Duodenal mucosa (tissue), 2 donors: ENCODE measurements around the gene TMPRSS12.
A peak's percentile ranks its signal among the peaks of the same experiment; 100 is the strongest.
"Not testable (repeated sequence)": the region's sequence is repeated elsewhere in the genome, so short reads cannot be mapped to it uniquely, and the experiment has no call there.

Experiments used
- H3K27ac ChIP-seq: one replicate; pipeline ENCODE4 v1.7.0; 2013; ENCODE audit warnings: low read depth, low read length
- H3K27me3 ChIP-seq, 2 donors: one replicate each; pipeline ENCODE4 v1.7.0; 2013; ENCODE audit warnings: low read length in 2 of 2, control low read depth in 1 of 2; ENCODE audit not compliant: insufficient read depth in 2 of 2, control insufficient read depth in 1 of 2
- H3K36me3 ChIP-seq, 2 donors: one replicate each; pipeline ENCODE4 v1.7.0; 2013; ENCODE audit warnings: low read length in 2 of 2, control low read depth in 1 of 2; ENCODE audit not compliant: insufficient read depth in 2 of 2, control insufficient read depth in 1 of 2
- H3K4me1 ChIP-seq, 2 donors: one replicate each; pipeline ENCODE4 v1.7.0; 2013; ENCODE audit warnings: low read length in 2 of 2, control low read depth in 1 of 2; ENCODE audit not compliant: insufficient read depth in 2 of 2, control insufficient read depth in 1 of 2
- H3K4me3 ChIP-seq, 2 donors: one replicate each; pipeline ENCODE4 v1.7.0; 2013; ENCODE audit warnings: low read length in 2 of 2, low read depth in 1 of 2
- H3K9ac ChIP-seq, 2 donors: one replicate each; pipeline ENCODE4 v1.7.0; 2013; ENCODE audit warnings: low read length in 2 of 2, low read depth in 1 of 2
- H3K9me3 ChIP-seq, 2 donors: one replicate each; pipeline ENCODE4 v1.7.0; 2013; ENCODE audit warnings: low read length in 2 of 2, control low read depth in 1 of 2; ENCODE audit not compliant: control insufficient read depth in 1 of 2

The TMPRSS12 gene, protein sequence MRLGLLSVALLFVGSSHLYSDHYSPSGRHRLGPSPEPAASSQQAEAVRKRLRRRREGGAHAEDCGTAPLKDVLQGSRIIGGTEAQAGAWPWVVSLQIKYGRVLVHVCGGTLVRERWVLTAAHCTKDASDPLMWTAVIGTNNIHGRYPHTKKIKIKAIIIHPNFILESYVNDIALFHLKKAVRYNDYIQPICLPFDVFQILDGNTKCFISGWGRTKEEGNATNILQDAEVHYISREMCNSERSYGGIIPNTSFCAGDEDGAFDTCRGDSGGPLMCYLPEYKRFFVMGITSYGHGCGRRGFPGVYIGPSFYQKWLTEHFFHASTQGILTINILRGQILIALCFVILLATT

DNA sequence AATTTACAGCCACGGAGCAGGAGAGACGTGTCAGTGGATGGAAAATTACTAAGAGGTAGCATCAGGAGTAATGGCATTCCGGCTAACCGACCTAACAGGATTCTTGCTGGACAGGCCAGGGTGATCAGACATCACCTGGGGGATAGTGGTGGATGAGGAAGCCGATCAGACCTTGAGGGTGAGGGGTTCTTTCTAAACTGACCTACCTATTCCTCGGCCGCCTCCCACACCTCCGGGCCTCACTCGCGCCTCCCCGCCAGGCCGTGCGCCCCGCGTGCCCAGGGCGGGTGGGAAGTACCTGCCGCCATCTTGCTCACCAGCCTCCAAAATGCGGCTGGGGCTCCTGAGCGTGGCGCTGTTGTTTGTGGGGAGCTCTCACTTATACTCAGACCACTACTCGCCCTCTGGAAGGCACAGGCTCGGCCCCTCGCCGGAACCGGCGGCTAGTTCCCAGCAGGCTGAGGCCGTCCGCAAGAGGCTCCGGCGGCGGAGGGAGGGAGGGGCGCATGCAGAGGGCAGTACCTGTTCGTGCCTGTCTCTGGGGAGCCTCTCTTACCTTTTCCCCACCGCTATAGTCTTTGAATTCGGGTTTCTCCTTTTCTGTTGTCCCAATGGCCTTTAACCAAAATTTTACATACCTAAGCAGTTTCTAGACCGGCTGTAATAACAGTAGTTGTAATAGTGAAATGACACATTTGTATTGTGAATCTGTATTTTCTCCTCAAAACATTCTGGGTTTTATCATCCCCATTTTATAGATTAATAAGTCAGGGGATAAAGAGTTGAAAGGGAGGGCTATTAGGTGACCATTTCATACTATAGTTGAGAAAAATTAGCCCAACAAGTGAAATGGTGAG is at the start of gene TMPRSS12:
Gene TMPRSS12, plus strand, starts transcription at position 290 of the 857 bp plus-strand sequence. Its CDS starts 39 bp downstream, at position 329.
- no peak within 1 kb of the TSS for H3K27ac ChIP-seq
- H3K9me3 ChIP-seq = no peaks in the 10 kb centered on the region
- no peak within 1 kb of the TSS for H3K9ac ChIP-seq
- H3K4me3 ChIP-seq = no peak within 1 kb of the TSS
- peaks cover 0 to 2% of the 10 kb centered on the region in 2 donors for H3K27me3 ChIP-seq
- peaks cover 0 to 5% of the 10 kb centered on the region in 2 donors for H3K4me1 ChIP-seq
- H3K36me3 ChIP-seq = no peaks in the 10 kb centered on the region

DNA sequence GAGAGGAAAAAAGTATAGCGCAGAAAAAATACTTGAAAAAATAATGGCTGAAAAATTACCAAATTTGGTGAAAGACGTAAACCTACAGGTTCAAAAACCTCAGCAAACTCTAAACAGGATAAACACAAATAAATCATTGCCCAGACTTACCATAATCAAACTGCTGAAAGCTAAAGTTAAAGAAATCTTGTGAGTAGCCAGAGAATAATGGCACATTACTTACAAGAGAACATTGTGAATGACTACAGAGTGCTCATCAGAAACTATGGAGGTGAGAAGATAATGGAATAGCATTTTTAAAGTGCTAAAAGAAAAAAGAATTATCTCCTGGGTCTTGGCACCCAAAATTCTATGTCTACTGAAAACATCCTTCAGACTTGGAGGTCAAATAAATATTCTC is 42.8 kb upstream of the TMPRSS12 start:
- no peak overlapping the region for H3K4me3 ChIP-seq
- no peak overlapping the region for H3K9ac ChIP-seq
- H3K27me3 ChIP-seq = no peaks in the 10 kb centered on the region
- H3K27ac ChIP-seq = no peak overlapping the region
- H3K9me3 ChIP-seq = peaks cover 2 to 16% of the 10 kb centered on the region in 2 donors
- no peaks in the 10 kb centered on the region for H3K4me1 ChIP-seq
- peaks cover 25 to 46% of the 10 kb centered on the region in 2 donors for H3K36me3 ChIP-seq

DNA sequence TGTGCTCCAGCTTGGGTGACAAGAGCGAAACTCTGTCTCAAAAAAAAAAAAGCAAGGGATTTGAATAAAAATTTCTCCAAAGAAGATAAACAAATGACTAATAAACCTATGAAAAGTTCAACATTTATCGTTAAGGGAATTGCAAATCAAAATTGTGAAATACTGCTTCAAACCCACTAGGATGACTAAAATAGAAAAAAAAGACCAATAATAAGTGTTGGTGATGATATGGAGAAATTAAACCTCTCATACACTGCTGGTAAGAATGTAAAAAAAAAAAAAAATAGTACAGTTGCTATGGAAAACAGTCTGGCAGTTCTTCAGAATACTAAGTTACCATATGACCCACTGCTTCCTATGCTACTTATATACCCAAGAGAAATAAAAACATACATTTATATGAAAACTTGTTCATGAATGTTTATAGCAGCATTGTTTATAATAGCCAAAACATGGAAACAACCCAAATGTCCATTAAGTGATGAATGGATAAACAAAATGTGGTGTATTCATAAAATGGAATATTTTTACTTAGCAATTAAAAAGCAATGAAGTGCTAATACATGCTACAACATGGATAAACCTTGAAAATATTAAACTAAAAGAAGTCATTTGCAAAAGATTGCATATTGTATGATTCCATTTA is 39.4 kb upstream of the TMPRSS12 start:
- Histone ChIP-seq H3K9me3 (peaks cover 2 to 16% of the 10 kb centered on the region in 2 donors), H3K36me3 (peaks cover 21 to 24% of the 10 kb centered on the region in 2 donors), H3K9ac (no peak overlapping the region), H3K4me3 (no peak overlapping the region), H3K27me3 (no peaks in the 10 kb centered on the region), H3K27ac (no peak overlapping the region), H3K4me1 (no peaks in the 10 kb centered on the region)

DNA sequence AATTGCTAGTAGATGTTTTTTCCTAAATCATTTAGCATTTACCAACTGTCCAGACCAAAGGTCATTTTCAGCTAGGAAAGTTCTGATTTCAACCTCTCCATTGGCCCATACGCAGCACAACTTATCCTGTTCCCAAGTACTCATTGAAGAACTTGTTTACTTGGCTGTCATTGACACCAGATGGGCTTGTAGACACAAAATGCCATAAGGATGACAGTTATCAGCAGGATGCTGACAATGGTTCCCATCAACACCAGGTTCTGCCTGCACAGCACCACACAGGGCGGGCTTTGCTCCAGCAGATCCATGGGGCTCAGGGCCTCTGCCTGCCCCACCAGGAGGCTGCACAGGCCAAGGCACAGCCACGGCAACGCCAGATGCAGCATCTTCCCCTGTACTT is 36.5 kb upstream of the TMPRSS12 start:
- Histone ChIP-seq H3K27me3 (no peaks in the 10 kb centered on the region), H3K4me3 (no peak overlapping the region), H3K9ac (no peak overlapping the region), H3K27ac (no peak overlapping the region), H3K9me3 (no peaks in the 10 kb centered on the region), H3K36me3 (peaks cover 7 to 19% of the 10 kb centered on the region in 2 donors), H3K4me1 (no peaks in the 10 kb centered on the region)

DNA sequence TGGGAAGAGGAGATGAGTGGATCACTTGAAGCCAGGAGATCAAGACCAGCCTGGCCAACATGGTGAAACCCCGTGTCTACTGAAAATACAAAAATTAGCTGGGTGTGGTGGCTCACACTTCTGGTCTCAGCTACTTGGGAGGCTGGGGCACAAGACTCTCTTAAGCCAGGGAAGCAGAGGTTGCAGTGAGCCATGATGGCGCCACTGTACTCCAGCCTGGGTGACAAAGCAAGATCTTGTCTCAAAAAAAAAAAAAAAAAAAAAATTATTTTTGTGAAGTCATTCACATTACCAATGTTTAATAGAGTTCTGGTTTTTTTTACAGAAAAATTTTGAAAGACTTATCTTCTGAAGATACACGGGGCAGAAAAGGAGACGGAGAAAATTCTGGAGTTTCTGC is 33.6 kb upstream of the TMPRSS12 start:
- H3K27me3 ChIP-seq, H3K27ac ChIP-seq, H3K4me3 ChIP-seq, H3K9ac ChIP-seq, H3K4me1 ChIP-seq, H3K9me3 ChIP-seq: not testable (repeated sequence)
- H3K36me3 ChIP-seq = peaks cover 12 to 30% of the 10 kb centered on the region in 2 donors

DNA sequence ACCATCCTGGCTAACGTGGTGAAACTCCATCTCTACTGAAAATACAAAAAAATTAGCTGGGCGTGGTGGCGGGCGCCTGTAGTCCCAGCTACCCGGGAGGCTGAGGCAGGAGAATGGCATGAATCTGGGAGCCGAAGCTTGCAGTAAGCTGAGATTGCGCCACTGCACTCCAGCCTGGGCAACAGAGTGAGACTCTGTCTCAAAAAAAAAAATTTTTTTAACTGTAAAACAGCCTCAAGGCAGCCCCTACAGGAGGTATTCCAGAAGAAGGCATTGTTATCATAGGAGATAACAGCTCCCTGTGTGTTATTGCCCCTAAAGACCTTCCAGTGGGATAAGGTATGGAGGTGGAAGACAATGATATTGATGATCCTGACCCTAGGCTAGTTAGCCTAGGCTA is 27.8 kb upstream of the TMPRSS12 start:
- not testable (repeated sequence) for H3K4me1 ChIP-seq, H3K9me3 ChIP-seq, H3K27me3 ChIP-seq, H3K27ac ChIP-seq, H3K9ac ChIP-seq, H3K4me3 ChIP-seq
- H3K36me3 ChIP-seq = peaks cover 19 to 60% of the 10 kb centered on the region in 2 donors

DNA sequence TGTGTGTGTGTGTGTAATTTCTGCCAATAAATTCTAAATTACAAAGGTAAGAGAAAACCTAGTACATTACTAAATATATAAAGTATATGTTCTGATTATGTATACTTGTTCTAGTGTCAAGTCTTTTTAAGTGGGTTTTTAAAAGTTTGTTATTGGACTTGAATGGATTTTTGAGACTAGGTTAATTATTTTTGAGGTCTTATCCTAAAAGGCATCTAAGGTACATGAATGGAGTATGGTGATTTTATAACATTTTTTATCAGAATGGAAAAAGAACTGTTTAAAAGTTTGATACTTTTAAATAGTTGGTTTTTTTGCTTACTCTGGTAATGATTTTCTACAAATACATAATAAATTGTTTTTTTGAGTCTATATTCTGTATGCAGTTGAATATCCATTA is 22.5 kb upstream of the TMPRSS12 start:
- Histone ChIP-seq H3K9ac (no peak overlapping the region), H3K4me1 (no peaks in the 10 kb centered on the region), H3K27me3 (no peaks in the 10 kb centered on the region), H3K9me3 (no peaks in the 10 kb centered on the region), H3K36me3 (peaks cover 5 to 32% of the 10 kb centered on the region in 2 donors), H3K4me3 (no peak overlapping the region), H3K27ac (no peak overlapping the region)

DNA sequence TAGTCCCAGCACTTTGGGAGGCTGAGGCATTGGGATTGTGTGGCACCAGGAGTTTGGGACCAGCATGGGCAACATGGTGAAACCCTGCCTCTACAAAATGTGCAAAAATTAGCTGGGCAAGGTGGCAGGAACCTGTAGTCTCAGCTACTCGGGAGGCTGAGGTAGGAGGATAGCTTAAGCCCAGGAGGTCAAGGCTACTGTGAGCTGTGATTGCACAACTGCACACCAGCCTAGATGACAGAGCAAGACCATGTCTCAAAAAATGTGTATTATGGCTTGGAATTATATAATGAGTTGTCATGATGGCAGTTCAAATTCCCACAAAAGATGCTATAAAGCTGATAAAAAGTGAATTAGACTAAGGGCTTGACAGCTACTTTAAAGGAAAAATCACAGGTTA is 20.6 kb upstream of the TMPRSS12 start:
- Histone ChIP-seq H3K4me3 (no peak overlapping the region), H3K9me3 (no peaks in the 10 kb centered on the region), H3K36me3 (peaks cover 0 to 16% of the 10 kb centered on the region in 2 donors), H3K4me1 (no peaks in the 10 kb centered on the region), H3K27ac (no peak overlapping the region), H3K9ac (no peak overlapping the region), H3K27me3 (no peaks in the 10 kb centered on the region)

DNA sequence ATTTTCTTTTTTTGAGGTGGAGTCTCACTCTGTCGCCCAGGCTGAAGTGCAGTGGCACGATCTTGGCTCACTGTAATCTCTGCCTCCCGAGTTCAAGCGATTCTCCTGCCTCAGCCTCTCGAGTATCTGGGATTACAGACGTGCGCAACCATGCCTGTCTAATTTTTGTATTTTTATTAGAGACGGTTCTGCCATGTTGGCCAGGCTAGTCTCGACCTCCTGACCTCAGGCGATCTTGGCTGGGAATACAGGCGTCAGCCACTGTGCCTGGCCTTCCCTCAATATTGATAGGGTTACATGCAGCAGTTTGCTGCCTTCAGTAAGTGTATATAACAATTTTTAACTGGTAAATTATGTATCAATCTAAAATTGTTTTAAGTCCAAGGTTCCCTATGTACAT is 19.0 kb upstream of the TMPRSS12 start:
- not testable (repeated sequence) for H3K36me3 ChIP-seq, H3K9me3 ChIP-seq, H3K27me3 ChIP-seq, H3K9ac ChIP-seq, H3K4me3 ChIP-seq, H3K27ac ChIP-seq, H3K4me1 ChIP-seq

DNA sequence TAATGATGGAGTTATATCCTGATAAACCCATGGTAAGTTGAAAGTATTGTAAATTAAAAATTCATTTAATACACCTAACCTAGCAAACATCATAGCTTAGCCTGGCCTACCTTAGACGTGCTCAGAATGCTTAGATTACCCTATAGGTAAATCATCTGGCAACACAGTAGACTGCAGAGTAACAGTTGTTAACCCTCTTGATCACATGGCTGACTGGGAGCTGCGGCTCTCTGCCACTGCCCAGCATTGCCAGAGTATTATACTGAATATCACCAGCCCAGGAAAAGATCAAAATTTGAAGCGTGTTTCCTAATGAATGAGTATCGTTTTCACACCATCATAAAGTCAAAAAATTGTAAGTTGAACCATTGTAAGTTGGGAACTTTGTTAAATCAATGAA is 17.8 kb upstream of the TMPRSS12 start:
- H3K27me3 ChIP-seq = no peaks in the 10 kb centered on the region
- H3K9ac ChIP-seq = peak overlapping the region in 1 of 2 donors; percentile 27
- peaks cover 0 to 1% of the 10 kb centered on the region in 2 donors for H3K36me3 ChIP-seq
- H3K27ac ChIP-seq = no peak overlapping the region
- no peaks in the 10 kb centered on the region for H3K4me1 ChIP-seq
- H3K4me3 ChIP-seq = no peak overlapping the region
- H3K9me3 ChIP-seq = no peaks in the 10 kb centered on the region
